H1 (cell line): Measurements from ENCODE around the gene MYO7B. TPM values are rescaled to one million over a fixed set of nuclear protein-coding genes. Genes with fewer than 3 reads are reported as not detected.

ENCODE experiments used
- CEBPB ChIP-seq: IDR thresholded peaks from 2 replicates; pipeline ENCODE4 v1.6.1; 2012; ENCODE audit warnings: low read depth, low read length
- CHD7 ChIP-seq: fragments of 300-600 bp; sonication (generic); IDR thresholded peaks from 2 replicates; pipeline ENCODE4 v1.7.1; 2012; ENCODE audit warnings: low read length, moderate library complexity, mild to moderate bottlenecking, inconsistent platforms; ENCODE audit not compliant: insufficient replicate concordance
- NANOG ChIP-seq: IDR thresholded peaks from 2 replicates; pipeline ENCODE4 v1.6.1; 2011; ENCODE audit warnings: low read length, low read depth, mild to moderate bottlenecking, inconsistent platforms; ENCODE audit not compliant: insufficient read depth, poor library complexity, severe bottlenecking
- polyA plus RNA-seq, 7 experiments: library from polyadenylated mRNA; depleted of rRNA in 3 of 7; stranded (reverse) in 5 of 7; unstranded in 2 of 7; fragments of >200 nt in 5 of 7; fragments of 200-250 nt in 2 of 7; gene quantifications; 1 replicate in 5 of 7; 2 replicates in 1 of 7; 4 replicates in 1 of 7; pipeline versions ENCODE4 v1.2.1 to v1.2.3, GENCODE V29; 2011 to 2013; ENCODE audit warnings: missing spikeins in 2 of 7, mixed read lengths in 2 of 7
- total RNA-seq: library from RNA; stranded (reverse); fragmentation: NEBNext Ultra II Directional; extraction: Animal tissue kit (Norgen Biotek cat#: 25700); gene quantifications from 2 replicates; pipeline ENCODE4 v1.2.1, GENCODE V29; 2021
- TF ChIP-seq, protein P1 (sequence below): IDR thresholded peaks from 2 replicates; pipeline ENCODE4 v1.6.1; 2011; ENCODE audit warnings: low read depth, mild to moderate bottlenecking, low read length; ENCODE audit not compliant: insufficient read depth

Gene MYO7B
- total and polyA plus RNA-seq, 2 of the 8 experiments (the other 6 are each of a cell fraction or from before 2014, with no cell fraction given), result not detected

- TF ChIP-seq CHD7 (no peak), NANOG (no peak), CEBPB (no peak)
- TF ChIP-seq, protein P1, sequence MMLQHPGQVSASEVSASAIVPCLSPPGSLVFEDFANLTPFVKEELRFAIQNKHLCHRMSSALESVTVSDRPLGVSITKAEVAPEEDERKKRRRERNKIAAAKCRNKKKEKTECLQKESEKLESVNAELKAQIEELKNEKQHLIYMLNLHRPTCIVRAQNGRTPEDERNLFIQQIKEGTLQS, result no peak
- TF ChIP-seq, all 59 proteins: peak for 0
These were observed 124.8 kb downstream of the MYO7B start (continued) for GRCh38 chr2:127660291-127660578.
